Measurements from ENCODE around the gene PPP1R1C.

PPP1R1C gene

GRCh38 chr2:182113334-182113733 is 127.7 kb downstream of the PPP1R1C start:
- no peak for DNase-seq (ENCODE audit: low spot score)

GRCh38 chr2:182115258-182115657 is 129.6 kb downstream of the PPP1R1C start:
- no peak for DNase-seq (ENCODE audit: low spot score)

- DNase-seq (ENCODE audit: low spot score), result no peak
Measured at GRCh38 chr2:182116774-182117173, 131.1 kb downstream of the PPP1R1C start.

GRCh38 chr2:182117196-182117595 is 131.5 kb downstream of the PPP1R1C start:
- no peak for DNase-seq (ENCODE audit: low spot score)

- no peak for DNase-seq (ENCODE audit: low spot score)
Measured at GRCh38 chr2:182128821-182129707, 143.4 kb downstream of the PPP1R1C start.

GRCh38 chr2:182132605-182133004 is 147.0 kb downstream of the PPP1R1C start:
- no peak for DNase-seq (ENCODE audit: low spot score)

GRCh38 chr2:182133195-182133891 is 147.7 kb downstream of the PPP1R1C start:
- DNase-seq (ENCODE audit: low spot score), result no peak

GRCh38 chr2:182134201-182134600 is 148.5 kb downstream of the PPP1R1C start:
- no peak for DNase-seq (ENCODE audit: low spot score)

GRCh38 chr2:182142062-182142461 is 156.4 kb downstream of the PPP1R1C start:
- DNase-seq (ENCODE audit: low spot score), result no peak

GRCh38 chr2:182144041-182144775 is 158.6 kb downstream of the PPP1R1C start:
- no peak for DNase-seq (ENCODE audit: low spot score)

- no peak for DNase-seq (ENCODE audit: low spot score)
Measured at GRCh38 chr2:182144776-182145165, 159.1 kb downstream of the PPP1R1C start.

GRCh38 chr2:182148344-182148743 is 162.7 kb downstream of the PPP1R1C start:
- no peak for DNase-seq (ENCODE audit: low spot score)

GRCh38 chr2:182163878-182164277 is 178.2 kb downstream of the PPP1R1C start:
- no peak for DNase-seq (ENCODE audit: low spot score)

GRCh38 chr2:182164686-182165085 is 179.0 kb downstream of the PPP1R1C start:
- DNase-seq (ENCODE audit: low spot score), result no peak

GRCh38 chr2:182165202-182165601 is 179.5 kb downstream of the PPP1R1C start:
- DNase-seq (ENCODE audit: low spot score), result no peak

GRCh38 chr2:182166406-182166805 is 180.8 kb downstream of the PPP1R1C start:
- DNase-seq (ENCODE audit: low spot score), result no peak

GRCh38 chr2:182166841-182167240 is 181.2 kb downstream of the PPP1R1C start:
- DNase-seq (ENCODE audit: low spot score), result no peak

Data from LoVo (cell line).